ENCODE measurements around the gene MRPS21.

Gene MRPS21

DNA sequence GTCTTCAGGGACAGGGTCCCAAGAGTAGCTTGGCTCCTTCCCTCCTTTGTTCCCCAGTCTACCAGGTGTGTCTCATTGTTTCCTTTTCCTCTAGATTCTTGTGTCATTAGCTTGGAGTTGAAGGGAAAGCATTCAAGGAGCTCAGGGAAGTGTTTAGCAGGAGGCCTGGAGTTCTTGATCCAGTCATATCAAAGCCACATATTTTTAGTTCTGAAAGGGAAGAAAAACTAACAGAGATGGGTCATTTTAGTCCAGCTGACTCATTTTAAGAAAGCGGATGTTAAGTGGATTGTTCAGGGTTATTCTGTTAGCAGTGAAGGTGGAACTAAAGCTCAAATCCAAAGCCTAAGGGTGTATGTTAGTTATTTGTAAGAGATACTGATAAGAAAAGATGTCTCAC lies 20.4 kb upstream of the MRPS21 start:
- Histone ChIP-seq H4K20me1 (ENCODE audit: insufficient read depth, low read length, poor library complexity, severe bottlenecking) (no peaks in the 10 kb centered on the region), H3K4me3 (ENCODE audit: low read length, poor library complexity, severe bottlenecking) (no peak overlapping the region), H3K4me1 (ENCODE audit: insufficient read depth, low read length, poor library complexity, severe bottlenecking) (peaks cover 20% of the 10 kb centered on the region), H3K27me3 (ENCODE audit: insufficient read depth, low read length, poor library complexity, severe bottlenecking) (peaks cover 4% of the 10 kb centered on the region), H3K4me2 (ENCODE audit: low read depth, low read length, poor library complexity, severe bottlenecking) (peak overlapping the region; percentile 67), H3F3A (ENCODE audit: low read depth) (no peaks in the 10 kb centered on the region), H3K9me2 (replicated peaks; ENCODE audit: low read depth, low read length) (no peaks in the 10 kb centered on the region), H3K9ac (ENCODE audit: low read depth, low read length, poor library complexity, severe bottlenecking) (peak overlapping the region; percentile 55), H3K79me2 (ENCODE audit: insufficient read depth, low read length) (peaks cover 5% of the 10 kb centered on the region), H3K36me3 (ENCODE audit: insufficient read depth, low read length) (no peaks in the 10 kb centered on the region), H2AFZ (ENCODE audit: low read length) (no peak overlapping the region), H3K9me3 (ENCODE audit: insufficient read depth, low read depth, low read length) (no peaks in the 10 kb centered on the region)
- TF ChIP-seq, protein P1, sequence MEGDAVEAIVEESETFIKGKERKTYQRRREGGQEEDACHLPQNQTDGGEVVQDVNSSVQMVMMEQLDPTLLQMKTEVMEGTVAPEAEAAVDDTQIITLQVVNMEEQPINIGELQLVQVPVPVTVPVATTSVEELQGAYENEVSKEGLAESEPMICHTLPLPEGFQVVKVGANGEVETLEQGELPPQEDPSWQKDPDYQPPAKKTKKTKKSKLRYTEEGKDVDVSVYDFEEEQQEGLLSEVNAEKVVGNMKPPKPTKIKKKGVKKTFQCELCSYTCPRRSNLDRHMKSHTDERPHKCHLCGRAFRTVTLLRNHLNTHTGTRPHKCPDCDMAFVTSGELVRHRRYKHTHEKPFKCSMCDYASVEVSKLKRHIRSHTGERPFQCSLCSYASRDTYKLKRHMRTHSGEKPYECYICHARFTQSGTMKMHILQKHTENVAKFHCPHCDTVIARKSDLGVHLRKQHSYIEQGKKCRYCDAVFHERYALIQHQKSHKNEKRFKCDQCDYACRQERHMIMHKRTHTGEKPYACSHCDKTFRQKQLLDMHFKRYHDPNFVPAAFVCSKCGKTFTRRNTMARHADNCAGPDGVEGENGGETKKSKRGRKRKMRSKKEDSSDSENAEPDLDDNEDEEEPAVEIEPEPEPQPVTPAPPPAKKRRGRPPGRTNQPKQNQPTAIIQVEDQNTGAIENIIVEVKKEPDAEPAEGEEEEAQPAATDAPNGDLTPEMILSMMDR (conservative IDR thresholded peaks at IDR 0.05; ENCODE audit: low read length) = no peak
- no peak for TF ChIP-seq EZH2phosphoT487 (IDR thresholded peaks at IDR 0.05; ENCODE audit: borderline replicate concordance)

DNA sequence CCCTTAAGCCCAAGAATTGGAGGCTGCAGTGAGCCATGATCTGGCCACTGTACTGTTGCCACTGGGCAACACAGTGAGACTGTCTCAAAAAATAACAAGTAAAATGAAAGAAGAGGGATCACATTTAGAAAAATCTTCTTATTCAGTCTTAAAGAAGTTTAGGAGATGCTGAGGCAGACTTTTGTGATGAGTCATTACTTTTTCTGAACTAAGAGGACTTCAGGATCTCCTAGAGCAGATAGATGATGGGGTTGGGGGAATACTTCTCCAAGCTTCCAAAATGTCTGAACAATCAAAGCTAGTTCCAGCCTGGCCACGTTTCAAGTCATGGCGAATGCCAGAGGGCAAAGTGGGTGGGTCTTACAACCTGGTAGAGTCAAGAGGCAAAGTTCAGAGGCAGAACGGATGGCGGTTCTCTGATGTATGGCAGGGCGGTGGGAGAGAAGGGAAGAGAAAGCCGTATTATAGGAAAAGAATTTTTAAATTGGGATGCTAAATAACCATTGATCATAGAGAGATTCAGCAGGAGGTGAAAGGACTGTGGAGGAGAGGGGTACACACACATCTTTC lies 13.4 kb upstream of the MRPS21 start:
- Histone ChIP-seq H3K9me3 (ENCODE audit: insufficient read depth, low read depth, low read length) (no peaks in the 10 kb centered on the region), H4K20me1 (ENCODE audit: insufficient read depth, low read length, poor library complexity, severe bottlenecking) (no peaks in the 10 kb centered on the region), H2AFZ (ENCODE audit: low read length) (no peak overlapping the region), H3K27me3 (ENCODE audit: insufficient read depth, low read length, poor library complexity, severe bottlenecking) (no peaks in the 10 kb centered on the region), H3K79me2 (ENCODE audit: insufficient read depth, low read length) (peaks cover 24% of the 10 kb centered on the region), H3K4me3 (ENCODE audit: low read length, poor library complexity, severe bottlenecking) (no peak overlapping the region), H3K9ac (ENCODE audit: low read depth, low read length, poor library complexity, severe bottlenecking) (no peak overlapping the region), H3K9me2 (replicated peaks; ENCODE audit: low read depth, low read length) (no peaks in the 10 kb centered on the region), H3F3A (ENCODE audit: low read depth) (no peaks in the 10 kb centered on the region), H3K4me2 (ENCODE audit: low read depth, low read length, poor library complexity, severe bottlenecking) (peak overlapping the region; percentile 100), H3K4me1 (ENCODE audit: insufficient read depth, low read length, poor library complexity, severe bottlenecking) (peaks cover 11% of the 10 kb centered on the region), H3K36me3 (ENCODE audit: insufficient read depth, low read length) (peaks cover 3% of the 10 kb centered on the region; the same call in 1 of the 2 replicates)
- TF ChIP-seq, protein P1 (conservative IDR thresholded peaks at IDR 0.05; ENCODE audit: low read length) = no peak
- no peak for TF ChIP-seq EZH2phosphoT487 (IDR thresholded peaks at IDR 0.05; ENCODE audit: borderline replicate concordance)

DNA sequence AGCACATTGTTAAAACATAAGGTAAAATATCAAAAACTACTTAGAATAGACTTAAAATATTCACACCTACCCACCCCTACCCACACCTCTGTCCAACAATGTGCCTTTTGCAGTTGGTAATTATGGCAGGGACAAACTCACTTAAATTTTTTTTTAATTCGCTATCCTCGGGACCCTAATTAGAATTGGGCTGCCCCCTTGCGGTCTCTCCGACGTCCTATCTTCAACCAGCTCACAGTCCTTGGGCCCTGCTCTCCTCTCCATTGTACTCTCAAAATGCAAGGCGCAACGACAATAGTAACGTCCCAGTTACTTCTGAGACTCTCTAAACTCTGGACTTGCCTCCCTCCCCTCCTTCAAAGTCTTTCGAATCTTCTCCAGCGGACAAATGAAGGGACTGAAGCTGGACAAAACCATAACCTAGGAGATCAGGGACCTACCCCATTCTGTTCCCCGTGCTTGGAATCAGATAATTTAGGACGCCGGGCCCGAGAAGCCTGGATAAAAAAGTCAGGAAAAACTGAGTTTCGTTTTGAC lies 12.4 kb upstream of the MRPS21 start:
- Histone ChIP-seq H3K27me3 (ENCODE audit: insufficient read depth, low read length, poor library complexity, severe bottlenecking) (no peaks in the 10 kb centered on the region), H4K20me1 (ENCODE audit: insufficient read depth, low read length, poor library complexity, severe bottlenecking) (no peaks in the 10 kb centered on the region), H3K9me3 (ENCODE audit: insufficient read depth, low read depth, low read length) (no peaks in the 10 kb centered on the region), H3K9me2 (replicated peaks; ENCODE audit: low read depth, low read length) (no peaks in the 10 kb centered on the region), H2AFZ (ENCODE audit: low read length) (peak overlapping the region; percentile 97), H3K36me3 (ENCODE audit: insufficient read depth, low read length) (peaks cover 6% of the 10 kb centered on the region; the same call in 1 of the 2 replicates), H3K9ac (ENCODE audit: low read depth, low read length, poor library complexity, severe bottlenecking) (peak overlapping the region; percentile 72), H3K4me1 (ENCODE audit: insufficient read depth, low read length, poor library complexity, severe bottlenecking) (peaks cover 14% of the 10 kb centered on the region), H3K4me3 (ENCODE audit: low read length, poor library complexity, severe bottlenecking) (peak overlapping the region; percentile 86), H3F3A (ENCODE audit: low read depth) (no peaks in the 10 kb centered on the region), H3K79me2 (ENCODE audit: insufficient read depth, low read length) (peaks cover 24% of the 10 kb centered on the region), H3K4me2 (ENCODE audit: low read depth, low read length, poor library complexity, severe bottlenecking) (peak overlapping the region; percentile 100)
- no peak for TF ChIP-seq EZH2phosphoT487 (IDR thresholded peaks at IDR 0.05; ENCODE audit: borderline replicate concordance)
- TF ChIP-seq, protein P1 (conservative IDR thresholded peaks at IDR 0.05; ENCODE audit: low read length) = peak; percentile 82

All from Loucy (cell line).